ENCODE results near the gene EI24.

- TF ChIP-seq, protein P1, sequence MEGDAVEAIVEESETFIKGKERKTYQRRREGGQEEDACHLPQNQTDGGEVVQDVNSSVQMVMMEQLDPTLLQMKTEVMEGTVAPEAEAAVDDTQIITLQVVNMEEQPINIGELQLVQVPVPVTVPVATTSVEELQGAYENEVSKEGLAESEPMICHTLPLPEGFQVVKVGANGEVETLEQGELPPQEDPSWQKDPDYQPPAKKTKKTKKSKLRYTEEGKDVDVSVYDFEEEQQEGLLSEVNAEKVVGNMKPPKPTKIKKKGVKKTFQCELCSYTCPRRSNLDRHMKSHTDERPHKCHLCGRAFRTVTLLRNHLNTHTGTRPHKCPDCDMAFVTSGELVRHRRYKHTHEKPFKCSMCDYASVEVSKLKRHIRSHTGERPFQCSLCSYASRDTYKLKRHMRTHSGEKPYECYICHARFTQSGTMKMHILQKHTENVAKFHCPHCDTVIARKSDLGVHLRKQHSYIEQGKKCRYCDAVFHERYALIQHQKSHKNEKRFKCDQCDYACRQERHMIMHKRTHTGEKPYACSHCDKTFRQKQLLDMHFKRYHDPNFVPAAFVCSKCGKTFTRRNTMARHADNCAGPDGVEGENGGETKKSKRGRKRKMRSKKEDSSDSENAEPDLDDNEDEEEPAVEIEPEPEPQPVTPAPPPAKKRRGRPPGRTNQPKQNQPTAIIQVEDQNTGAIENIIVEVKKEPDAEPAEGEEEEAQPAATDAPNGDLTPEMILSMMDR (IDR thresholded peaks at IDR 0.05) = no peak
- TF ChIP-seq ZFX (IDR thresholded peaks at IDR 0.05; ENCODE audit: borderline replicate concordance) = no peak
Observed at GRCh38 chr11:125561924-125562323, 7.4 kb upstream of the EI24 start.

Data from 22Rv1 (cell line).